Keratinocyte (primary cell): Measurements from ENCODE around the gene SMCO2. TPM values are rescaled to one million over a fixed set of nuclear protein-coding genes. Genes with fewer than 3 reads are reported as not detected.

Experiments used
- DNase-seq: peaks from one replicate; pipeline ENCODE4 v3.0.0-alpha.2; 2011; ENCODE audit warnings: low read depth, missing footprints, low spot score
- FAIRE-seq: peaks from 2 replicates; lab custom pipeline; 2011; peaks lifted over from hg19 to GRCh38; lab: Jason Lieb, UNC
- H2AFZ ChIP-seq: 2 replicates; pipeline ENCODE4 v1.6.0; 2012; ENCODE audit warnings: low read length, control low read depth, inconsistent platforms; ENCODE audit not compliant: control insufficient read depth
- H3K27ac ChIP-seq: 2 replicates; pipeline ENCODE4 v1.5.1; 2011; ENCODE audit warnings: low read length; ENCODE audit not compliant: control insufficient read depth, insufficient read depth
- H3K27me3 ChIP-seq: 3 replicates; pipeline ENCODE4 v1.6.0; 2011; ENCODE audit warnings: low read length; ENCODE audit not compliant: control insufficient read depth, insufficient read depth; ENCODE audit errors: extremely low read depth
- H3K36me3 ChIP-seq, 2 experiments: 2 replicates in 1 of 2; 3 replicates in 1 of 2; pipeline ENCODE4 v1.5.1; 2011; ENCODE audit warnings: low read length in 2 of 2, mild to moderate bottlenecking in 1 of 2; ENCODE audit not compliant: control insufficient read depth in 2 of 2, insufficient read depth in 2 of 2; ENCODE audit errors: extremely low read depth in 1 of 2
- H3K4me1 ChIP-seq: 3 replicates; pipeline ENCODE4 v1.5.1; 2011; ENCODE audit warnings: low read length; ENCODE audit not compliant: control insufficient read depth, insufficient read depth; ENCODE audit errors: extremely low read depth
- H3K4me2 ChIP-seq: 3 replicates; pipeline ENCODE4 v1.6.0; 2011; ENCODE audit warnings: low read depth, low read length; ENCODE audit not compliant: control insufficient read depth, insufficient read depth; ENCODE audit errors: extremely low read depth
- H3K4me3 ChIP-seq, 3 experiments: fragments of 200-600 bp in 1 of 3; sonication (generic) in 1 of 3; 2 replicates in 2 of 3; 3 replicates in 1 of 3; pipeline ENCODE4 v1.5.1; 2011 to 2016; ENCODE audit warnings: low read length in 3 of 3, mild to moderate bottlenecking in 3 of 3, control low read depth in 2 of 3, inconsistent platforms in 1 of 3, low read depth in 1 of 3, mixed read lengths in 1 of 3, mixed run types in 1 of 3, moderate library complexity in 1 of 3; ENCODE audit not compliant: control insufficient read depth in 2 of 3, insufficient read depth in 2 of 3; ENCODE audit errors: extremely low read depth in 1 of 3
- H3K79me2 ChIP-seq: 2 replicates; pipeline ENCODE4 v1.6.0; 2012; ENCODE audit warnings: low read length; ENCODE audit not compliant: control insufficient read depth, insufficient read depth
- H3K9ac ChIP-seq: 3 replicates; pipeline ENCODE4 v1.6.0; 2011; ENCODE audit warnings: low read length; ENCODE audit not compliant: control insufficient read depth, insufficient read depth; ENCODE audit errors: extremely low read depth
- H3K9me1 ChIP-seq: 3 replicates; pipeline ENCODE4 v1.6.0; 2011; ENCODE audit warnings: low read length; ENCODE audit not compliant: control insufficient read depth, insufficient read depth; ENCODE audit errors: extremely low read depth
- H3K9me3 ChIP-seq: 2 replicates; pipeline ENCODE4 v1.5.1; 2012; ENCODE audit warnings: low read depth, low read length; ENCODE audit not compliant: control insufficient read depth
- H4K20me1 ChIP-seq: 3 replicates; pipeline ENCODE4 v1.6.0; 2011; ENCODE audit warnings: low read length; ENCODE audit not compliant: control insufficient read depth, insufficient read depth; ENCODE audit errors: extremely low read depth
- CTCF ChIP-seq, 3 experiments: IDR thresholded peaks in 1 of 3; conservative IDR thresholded peaks in 1 of 3; optimal IDR thresholded peaks in 1 of 3; 2 replicates in 2 of 3; 3 replicates in 1 of 3; pipeline versions ENCODE3 to v1.5.1; 2011; ENCODE audit warnings: low read length in 3 of 3, mild to moderate bottlenecking in 3 of 3, moderate library complexity in 2 of 3, control low read depth in 1 of 3, inconsistent platforms in 1 of 3; ENCODE audit not compliant: insufficient read depth in 2 of 3; ENCODE audit errors: extremely low read depth in 1 of 3
- EZH2 ChIP-seq: IDR thresholded peaks from one replicate; pipeline ENCODE4 v1.6.1; 2012; ENCODE audit warnings: inconsistent platforms, mild to moderate bottlenecking, low read length, moderate library complexity
- dilution Hi-C: fragments of 300-500 bp; cut with MboI; formaldehyde crosslinking; loops from one replicate; pipeline ENCODE4 v1.7.0; 2020; ENCODE audit warnings: low sequenced_read_pairs; ENCODE audit not compliant: extremely low pct_ligation_motif_present
- polyA plus RNA-seq, 5 experiments: library from polyadenylated mRNA; depleted of rRNA in 3 of 5; stranded (reverse) in 3 of 5; stranded (forward) in 1 of 5; unstranded in 1 of 5; fragments of >200 nt; gene quantifications; 1 replicate in 1 of 5; 2 replicates in 3 of 5; 3 replicates in 1 of 5; pipeline versions ENCODE4 v1.2.1 to v1.2.3, GENCODE V29; 2011 to 2012; ENCODE audit warnings: missing spikeins in 2 of 5, low read depth in 1 of 5, low replicate concordance in 1 of 5

The SMCO2 gene
- polyA plus RNA-seq, 1 donor (not counting 4 experiments of a cell fraction or from before 2014, with no cell fraction given): 0.49 TPM

DNA sequence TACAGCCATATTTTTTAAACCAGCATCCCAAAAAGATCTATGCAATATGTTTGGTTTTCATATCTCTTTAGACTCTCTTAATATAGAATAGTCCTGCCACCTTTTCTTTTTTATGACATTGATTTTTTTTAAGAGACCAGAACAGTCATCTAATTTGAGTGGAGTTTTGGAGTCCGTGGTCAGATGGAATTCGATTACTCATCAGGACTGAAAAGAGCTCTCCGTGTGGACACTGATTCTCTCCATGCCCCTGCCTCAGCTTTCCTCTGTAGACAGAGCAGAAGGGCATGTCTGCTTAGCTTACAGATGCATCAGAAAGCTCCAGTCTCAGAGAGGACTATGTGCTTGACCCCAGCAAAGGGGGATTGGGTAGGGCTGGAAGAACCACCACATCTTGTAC, 27.8 kb downstream of the SMCO2 start:
- peaks cover 16% of the 10 kb centered on the region for H3K4me1 ChIP-seq
- no peaks in the 10 kb centered on the region for H3K9me1 ChIP-seq
- no peaks in the 10 kb centered on the region for H3K36me3 ChIP-seq
- no peaks in the 10 kb centered on the region for H3K9me3 ChIP-seq
- no peaks in the 10 kb centered on the region for H4K20me1 ChIP-seq
- H3K27me3 ChIP-seq: no peaks in the 10 kb centered on the region
- FAIRE-seq (peak; percentile 96), DNase-seq (no peak)
- H2AFZ ChIP-seq: no peak overlapping the region
- H3K27ac ChIP-seq: no peak overlapping the region
- H3K4me2 ChIP-seq: peak overlapping the region; percentile 63
- no peak overlapping the region for H3K9ac ChIP-seq
- dilution Hi-C loops: no loop called here
- H3K79me2 ChIP-seq: no peaks in the 10 kb centered on the region
- TF ChIP-seq CTCF (optimal IDR thresholded peaks at IDR 0.05 in 1 of 3, IDR thresholded peaks at IDR 0.05 in 1 of 3, conservative IDR thresholded peaks at IDR 0.05 in 1 of 3; ENCODE audit: extremely low read depth in 1 of 3, insufficient read depth in 2 of 3, low read length in 3 of 3): no peak
- no peak for TF ChIP-seq EZH2
- no peak overlapping the region for H3K4me3 ChIP-seq

- Histone ChIP-seq H3K9ac (no peak overlapping the region), H3K4me3 (no peak overlapping the region), H3K4me1 (peaks cover 16% of the 10 kb centered on the region), H3K27me3 (no peaks in the 10 kb centered on the region), H3K9me1 (no peaks in the 10 kb centered on the region), H3K4me2 (no peak overlapping the region), H2AFZ (no peak overlapping the region), H3K79me2 (no peaks in the 10 kb centered on the region), H4K20me1 (no peaks in the 10 kb centered on the region), H3K36me3 (no peaks in the 10 kb centered on the region), H3K27ac (no peak overlapping the region), H3K9me3 (no peaks in the 10 kb centered on the region)
- TF ChIP-seq EZH2 (no peak), CTCF (optimal IDR thresholded peaks at IDR 0.05 in 1 of 3, IDR thresholded peaks at IDR 0.05 in 1 of 3, conservative IDR thresholded peaks at IDR 0.05 in 1 of 3; ENCODE audit: extremely low read depth in 1 of 3, insufficient read depth in 2 of 3, low read length in 3 of 3) (no peak)
- no peak for FAIRE-seq
- dilution Hi-C loops: no loop called here
- no peak for DNase-seq
These were observed 30.5 kb downstream of the SMCO2 start for GRCh38 chr12:27477049-27477448.
